Gastrocnemius medialis (tissue), 4 donors: ENCODE measurements around the gene SHISAL2A.

Experiments used
- POLR2A ChIP-seq, 2 donors: fragments of 450-650 bp; IDR thresholded peaks; one replicate each; pipeline ENCODE4 v1.6.1; 2017; ENCODE audit warnings: antibody characterized with exemption in 2 of 2, mild to moderate bottlenecking in 2 of 2, moderate library complexity in 2 of 2
- TF ChIP-seq, protein P1 (sequence below), 5 experiments: fragments of 450-650 bp in 3 of 5; fragments of 200-600 bp in 2 of 5; sonication (generic) in 2 of 5; IDR thresholded peaks in 4 of 5; conservative IDR thresholded peaks in 1 of 5; 1 replicate in 4 of 5; 2 replicates in 1 of 5; pipeline ENCODE4 v1.5.1; 2016 to 2019; ENCODE audit warnings: antibody characterized with exemption in 5 of 5, mild to moderate bottlenecking in 3 of 5, moderate library complexity in 3 of 5

DNA sequence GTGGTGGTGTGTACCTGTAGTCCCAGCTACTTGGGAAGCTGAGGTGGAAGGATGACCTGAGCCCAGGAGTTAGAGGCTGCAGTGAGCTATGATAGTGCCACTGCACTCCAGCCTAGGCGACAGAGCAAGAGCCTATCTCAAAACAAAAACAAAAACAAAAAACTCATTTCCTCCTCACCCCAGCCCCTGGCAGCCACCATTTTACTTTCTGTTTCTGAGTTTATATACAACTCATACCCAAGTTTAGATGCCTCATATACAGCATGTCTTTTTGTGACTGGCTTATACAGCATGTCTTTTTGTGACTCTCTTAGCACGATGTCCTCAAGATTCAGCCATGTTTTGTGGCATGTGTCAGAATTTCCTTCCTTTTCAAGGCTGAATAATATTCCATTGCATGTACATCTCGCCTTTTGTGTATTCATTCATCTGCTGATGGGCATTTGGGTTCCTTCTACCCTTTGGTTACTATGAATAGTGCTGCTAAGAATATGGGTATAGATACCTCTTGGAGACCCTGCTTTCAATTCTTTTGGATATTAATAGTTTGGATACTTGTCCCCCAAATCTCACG lies 50.5 kb downstream of the SHISAL2A start:
- TF ChIP-seq, protein P1, sequence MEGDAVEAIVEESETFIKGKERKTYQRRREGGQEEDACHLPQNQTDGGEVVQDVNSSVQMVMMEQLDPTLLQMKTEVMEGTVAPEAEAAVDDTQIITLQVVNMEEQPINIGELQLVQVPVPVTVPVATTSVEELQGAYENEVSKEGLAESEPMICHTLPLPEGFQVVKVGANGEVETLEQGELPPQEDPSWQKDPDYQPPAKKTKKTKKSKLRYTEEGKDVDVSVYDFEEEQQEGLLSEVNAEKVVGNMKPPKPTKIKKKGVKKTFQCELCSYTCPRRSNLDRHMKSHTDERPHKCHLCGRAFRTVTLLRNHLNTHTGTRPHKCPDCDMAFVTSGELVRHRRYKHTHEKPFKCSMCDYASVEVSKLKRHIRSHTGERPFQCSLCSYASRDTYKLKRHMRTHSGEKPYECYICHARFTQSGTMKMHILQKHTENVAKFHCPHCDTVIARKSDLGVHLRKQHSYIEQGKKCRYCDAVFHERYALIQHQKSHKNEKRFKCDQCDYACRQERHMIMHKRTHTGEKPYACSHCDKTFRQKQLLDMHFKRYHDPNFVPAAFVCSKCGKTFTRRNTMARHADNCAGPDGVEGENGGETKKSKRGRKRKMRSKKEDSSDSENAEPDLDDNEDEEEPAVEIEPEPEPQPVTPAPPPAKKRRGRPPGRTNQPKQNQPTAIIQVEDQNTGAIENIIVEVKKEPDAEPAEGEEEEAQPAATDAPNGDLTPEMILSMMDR (IDR thresholded peaks at IDR 0.05 in 4 of 5, conservative IDR thresholded peaks at IDR 0.05 in 1 of 5): no peak
- TF ChIP-seq POLR2A (IDR thresholded peaks at IDR 0.05): no peak
